GM19099 (cell line): Measurements from ENCODE around the gene ITCH.

ENCODE experiments used
- POLR2A ChIP-seq: IDR thresholded peaks from 3 replicates; pipeline ENCODE4 v1.6.1; 2011; ENCODE audit warnings: low read depth; ENCODE audit not compliant: insufficient read length; ENCODE audit errors: extremely low read depth

The ITCH gene

GRCh38 chr20:34373445-34373844 lies 10.4 kb downstream of the ITCH start:
- no peak for TF ChIP-seq POLR2A

DNA sequence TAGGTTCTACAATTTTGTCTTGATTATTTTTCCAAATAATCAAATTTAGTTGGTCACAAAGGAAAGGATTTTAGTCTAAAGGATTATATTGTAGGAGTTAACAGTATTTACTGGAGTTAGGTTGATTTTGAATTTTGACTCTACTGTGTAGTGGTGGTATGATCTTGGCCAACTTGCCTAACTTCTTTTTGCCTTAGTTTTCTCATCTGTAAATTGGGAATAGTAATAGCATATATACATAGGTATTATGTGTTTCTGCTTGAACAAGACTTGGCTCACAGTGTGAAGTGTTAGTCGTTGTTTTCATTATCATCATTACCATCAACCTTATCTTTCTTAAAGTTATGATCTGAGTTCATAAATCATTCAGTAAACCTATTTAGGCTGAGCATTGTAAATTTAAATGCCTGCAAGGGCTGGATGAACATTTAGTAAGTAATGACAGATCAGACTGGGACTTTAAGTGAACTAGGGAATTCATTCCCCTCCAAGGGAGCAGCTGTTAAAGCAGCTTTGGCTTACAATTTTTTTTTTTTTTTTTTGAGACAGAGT lies 11.2 kb downstream of the ITCH start:
- TF ChIP-seq POLR2A, result no peak

GRCh38 chr20:34375977-34376430 lies 12.9 kb downstream of the ITCH start:
- TF ChIP-seq POLR2A, result no peak

DNA sequence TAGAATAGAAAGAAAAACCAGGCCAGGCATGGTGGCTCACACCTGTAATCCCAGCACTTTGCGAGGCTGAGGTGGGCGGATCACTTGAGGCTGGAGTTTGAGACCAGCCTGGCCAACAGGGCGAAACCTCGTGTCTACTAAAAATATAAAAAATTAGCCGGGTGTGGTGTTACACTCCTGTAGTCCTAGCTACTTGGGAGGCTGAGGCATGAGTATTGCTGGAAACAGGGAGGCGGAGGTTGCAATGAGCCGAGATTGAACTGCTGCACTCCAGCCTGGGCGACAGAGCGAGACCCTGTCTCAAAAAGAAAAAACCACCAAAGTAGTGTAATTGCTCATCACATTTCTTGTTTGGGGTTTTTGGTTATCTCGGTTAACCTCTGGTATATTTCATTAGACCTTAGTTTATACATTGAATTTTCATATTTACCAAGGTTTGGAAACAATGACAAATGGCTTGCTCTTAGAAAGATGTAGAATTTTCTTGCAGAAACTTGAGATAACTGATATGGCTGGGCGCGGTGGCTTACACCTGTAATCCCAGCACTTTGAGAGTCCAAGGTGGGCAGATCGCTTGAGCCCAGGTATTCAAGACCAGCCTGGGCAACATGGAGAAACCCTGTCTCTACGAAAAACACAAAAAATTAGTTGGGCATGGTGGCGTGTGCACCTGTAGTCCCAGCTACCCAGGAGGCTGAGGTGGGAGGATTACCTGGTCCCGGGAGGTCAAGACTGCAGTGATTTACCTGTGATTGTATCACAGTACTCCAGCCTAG lies 14.2 kb downstream of the ITCH start:
- TF ChIP-seq POLR2A, result no peak

DNA sequence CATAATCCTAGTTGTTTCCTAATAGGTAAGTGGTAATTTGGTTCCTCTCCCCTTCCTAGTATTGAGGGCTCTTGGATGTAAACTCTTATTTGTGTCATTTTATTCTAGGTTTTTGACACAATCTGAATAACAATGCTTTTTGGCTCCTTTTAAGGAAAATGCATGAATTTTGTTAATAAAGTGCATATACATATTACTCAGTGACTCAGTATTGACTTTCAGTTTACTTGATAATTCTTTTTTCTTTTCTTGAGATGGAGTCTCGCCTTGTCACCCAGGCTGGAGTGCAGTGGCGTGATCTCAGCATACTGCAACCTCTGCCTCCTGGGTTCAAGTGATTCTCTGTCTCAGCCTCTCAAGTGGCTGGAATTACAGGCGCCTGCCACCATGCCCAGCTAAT lies 19.1 kb downstream of the ITCH start:
- no peak for TF ChIP-seq POLR2A

GRCh38 chr20:34385464-34385863 lies 22.4 kb downstream of the ITCH start:
- TF ChIP-seq POLR2A, result no peak

- TF ChIP-seq POLR2A, result no peak
Measured at GRCh38 chr20:34388000-34388399, 24.9 kb downstream of the ITCH start.

- no peak for TF ChIP-seq POLR2A
Measured at GRCh38 chr20:34388678-34389077, 25.6 kb downstream of the ITCH start.

DNA sequence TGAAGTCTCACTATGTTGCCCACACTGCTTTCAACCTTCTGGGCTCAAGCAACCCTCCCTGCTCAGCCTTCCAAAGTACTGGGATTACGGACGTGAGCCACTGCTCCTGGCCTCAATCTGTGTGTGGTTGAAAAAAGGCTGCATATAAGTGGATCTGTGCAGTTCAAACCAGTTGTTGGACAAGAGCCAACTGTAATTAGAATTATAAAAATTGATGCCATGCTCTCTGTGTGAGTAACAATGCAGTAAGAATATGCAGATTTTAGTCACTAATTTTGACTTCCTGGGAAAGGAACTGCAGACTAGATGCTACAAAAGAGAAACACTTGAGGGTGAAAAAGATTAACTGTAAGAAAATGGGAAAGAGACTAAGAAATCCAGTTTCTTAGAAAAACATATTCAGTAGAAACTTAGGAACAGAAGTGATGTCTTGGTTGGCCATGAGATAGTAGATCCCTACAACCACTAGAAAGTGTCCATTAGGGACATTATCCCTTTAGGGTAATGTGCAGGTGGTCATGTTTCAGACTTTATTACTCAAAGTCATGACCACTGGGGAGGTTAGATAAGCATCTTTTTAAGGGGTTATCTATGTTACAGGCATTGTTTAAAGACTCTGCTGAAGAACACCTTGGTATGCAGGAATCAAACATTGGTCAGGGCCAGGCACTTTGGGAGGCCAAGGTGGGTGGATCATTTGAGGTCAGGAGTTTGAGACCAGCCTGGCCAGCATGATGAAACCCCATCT lies 26.3 kb downstream of the ITCH start:
- TF ChIP-seq POLR2A, result no peak

DNA sequence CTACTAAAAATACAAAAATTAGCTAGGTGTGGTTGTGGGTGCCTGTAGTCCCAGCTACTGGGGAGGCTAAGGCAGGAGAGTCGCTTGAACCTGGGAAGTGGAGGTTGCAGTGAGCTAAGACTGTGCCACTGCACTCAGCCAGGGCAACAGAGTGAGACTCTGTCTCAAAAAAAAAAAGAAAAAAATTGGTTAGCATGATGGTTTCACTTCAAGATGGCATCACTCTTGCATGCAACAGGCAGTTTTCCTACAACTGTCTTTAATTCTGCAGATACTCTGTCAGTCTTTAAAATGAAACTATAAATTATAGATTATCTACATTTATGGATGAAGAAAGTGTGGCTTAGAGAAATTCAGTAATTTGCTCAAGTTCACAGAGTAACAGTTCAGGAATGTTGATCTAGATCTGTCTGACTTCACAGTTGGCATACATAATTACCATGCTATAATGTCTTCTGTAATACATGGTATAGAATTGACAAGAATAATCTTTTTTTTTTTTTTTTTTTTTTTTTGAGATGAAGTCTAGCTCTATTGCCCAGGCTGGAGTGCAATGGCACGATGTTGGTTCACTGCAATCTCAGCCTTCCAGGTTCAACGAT lies 27.0 kb downstream of the ITCH start:
- no peak for TF ChIP-seq POLR2A

DNA sequence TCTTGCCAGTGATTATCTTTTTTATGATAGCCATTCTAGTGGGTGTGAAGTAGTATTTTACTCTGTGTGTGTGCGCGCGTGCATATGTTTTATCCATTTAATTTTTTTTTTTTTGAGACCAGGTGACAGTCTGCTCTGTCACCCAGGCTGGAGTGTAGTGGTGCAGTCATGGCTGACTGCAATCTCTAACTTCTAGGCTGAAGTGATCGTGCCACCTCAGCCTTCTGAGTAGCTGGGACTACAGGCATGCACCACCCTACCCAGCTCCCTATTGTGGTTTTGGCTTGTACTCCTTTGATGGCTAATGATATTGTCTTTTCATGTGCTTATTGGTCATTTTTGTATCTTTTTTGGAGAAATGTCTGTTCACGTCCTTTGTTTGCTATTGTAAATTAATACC lies 33.3 kb downstream of the ITCH start:
- no peak for TF ChIP-seq POLR2A

GRCh38 chr20:34397096-34397495 lies 34.0 kb downstream of the ITCH start:
- no peak for TF ChIP-seq POLR2A

GRCh38 chr20:34401741-34402455 lies 38.8 kb downstream of the ITCH start:
- TF ChIP-seq POLR2A, result no peak

GRCh38 chr20:34402461-34402860 lies 39.4 kb downstream of the ITCH start:
- TF ChIP-seq POLR2A, result no peak
